Measurements from ENCODE around the gene ETV3. TPM values are rescaled to one million over a fixed set of nuclear protein-coding genes. Genes with fewer than 3 reads are reported as not detected.

The ETV3 gene
- total RNA-seq, 4 donors from 2014 or later = 4.4 to 30.1 (median 19.6) TPM

- Histone ChIP-seq H3K4me1 (no peaks in the 10 kb centered on the region), H3K27me3 (no peaks in the 10 kb centered on the region), H3K27ac (peak overlapping the region in 1 of 2 donors; percentile 39), H3K9me3 (no peaks in the 10 kb centered on the region), H3K4me3 (no peak overlapping the region), H3K36me3 (no peaks in the 10 kb centered on the region)
- no peak for TF ChIP-seq CTCF (IDR thresholded peaks at IDR 0.05)
- TF ChIP-seq POLR2A (IDR thresholded peaks at IDR 0.05) = no peak
- intact Hi-C loops (cut with DNase I; ENCODE audit: low total_unique reads) = no loop called here
- peak; percentile 49 to 55 for DNase-seq
These were observed 45.4 kb downstream of the ETV3 start for GRCh38 chr1:157092831-157093230.

- no peak overlapping the region for H3K27ac ChIP-seq
- no peaks in the 10 kb centered on the region for H3K4me1 ChIP-seq
- H3K27me3 ChIP-seq = no peaks in the 10 kb centered on the region
- no peak overlapping the region for H3K4me3 ChIP-seq
- no peaks in the 10 kb centered on the region for H3K36me3 ChIP-seq
- H3K9me3 ChIP-seq = no peaks in the 10 kb centered on the region
- no peak for DNase-seq
- intact Hi-C loops (cut with DNase I; ENCODE audit: low total_unique reads) = loop anchor here (2.0 kb wide), 1 partner anchor 63 kb away; no protein-coding TSS in a partner anchor
- TF ChIP-seq CTCF (IDR thresholded peaks at IDR 0.05) = no peak
- no peak for TF ChIP-seq POLR2A (IDR thresholded peaks at IDR 0.05)
These were observed 46.4 kb downstream of the ETV3 start for GRCh38 chr1:157091668-157092273.

GRCh38 chr1:157091186-157091585 lies 47.0 kb downstream of the ETV3 start:
- intact Hi-C loops (cut with DNase I; ENCODE audit: low total_unique reads) = loop anchor here (2.0 kb wide), 1 partner anchor 64 kb away; no protein-coding TSS in a partner anchor
- Histone ChIP-seq H3K36me3 (no peaks in the 10 kb centered on the region), H3K27ac (no peak overlapping the region), H3K27me3 (no peaks in the 10 kb centered on the region), H3K9me3 (no peaks in the 10 kb centered on the region), H3K4me3 (no peak overlapping the region), H3K4me1 (no peaks in the 10 kb centered on the region)
- no peak for DNase-seq
- TF ChIP-seq CTCF (IDR thresholded peaks at IDR 0.05) (no peak), POLR2A (IDR thresholded peaks at IDR 0.05) (no peak)

GRCh38 chr1:157090771-157091170 lies 47.4 kb downstream of the ETV3 start:
- no peak for DNase-seq
- Histone ChIP-seq H3K9me3 (no peaks in the 10 kb centered on the region), H3K27ac (peak overlapping the region in 1 of 2 donors; percentile 11), H3K27me3 (no peaks in the 10 kb centered on the region), H3K36me3 (no peaks in the 10 kb centered on the region), H3K4me1 (no peaks in the 10 kb centered on the region), H3K4me3 (no peak overlapping the region)
- TF ChIP-seq CTCF (IDR thresholded peaks at IDR 0.05) (no peak), POLR2A (IDR thresholded peaks at IDR 0.05) (no peak)
- intact Hi-C loops (cut with DNase I; ENCODE audit: low total_unique reads) = loop anchor here (2.0 kb wide), 1 partner anchor 64 kb away; no protein-coding TSS in a partner anchor

- H3K36me3 ChIP-seq = no peaks in the 10 kb centered on the region
- intact Hi-C loops (cut with DNase I; ENCODE audit: low total_unique reads) = loop anchor here (2.0 kb wide), 1 partner anchor 65 kb away; no protein-coding TSS in a partner anchor
- H3K9me3 ChIP-seq = no peaks in the 10 kb centered on the region
- H3K27ac ChIP-seq = peak overlapping the region in 1 of 2 donors; percentile 11
- no peak overlapping the region for H3K4me3 ChIP-seq
- DNase-seq = peak; percentile 88 to 90
- H3K4me1 ChIP-seq = no peaks in the 10 kb centered on the region
- TF ChIP-seq CTCF (IDR thresholded peaks at IDR 0.05) (peak; percentile 88 to 96 (median 92)), POLR2A (IDR thresholded peaks at IDR 0.05) (no peak)
- no peaks in the 10 kb centered on the region for H3K27me3 ChIP-seq
These were observed 48.0 kb downstream of the ETV3 start for GRCh38 chr1:157090196-157090647.

All from uterus (tissue), 4 donors.